Measurements from ENCODE around the gene SORD. TPM values are rescaled to one million over a fixed set of nuclear protein-coding genes. Genes with fewer than 3 reads are reported as not detected.
A peak's percentile ranks its signal among the peaks of the same experiment; 100 is the strongest.

Gene SORD
- total RNA-seq, 1 experiment from 2014 or later: 44.3 TPM

DNA sequence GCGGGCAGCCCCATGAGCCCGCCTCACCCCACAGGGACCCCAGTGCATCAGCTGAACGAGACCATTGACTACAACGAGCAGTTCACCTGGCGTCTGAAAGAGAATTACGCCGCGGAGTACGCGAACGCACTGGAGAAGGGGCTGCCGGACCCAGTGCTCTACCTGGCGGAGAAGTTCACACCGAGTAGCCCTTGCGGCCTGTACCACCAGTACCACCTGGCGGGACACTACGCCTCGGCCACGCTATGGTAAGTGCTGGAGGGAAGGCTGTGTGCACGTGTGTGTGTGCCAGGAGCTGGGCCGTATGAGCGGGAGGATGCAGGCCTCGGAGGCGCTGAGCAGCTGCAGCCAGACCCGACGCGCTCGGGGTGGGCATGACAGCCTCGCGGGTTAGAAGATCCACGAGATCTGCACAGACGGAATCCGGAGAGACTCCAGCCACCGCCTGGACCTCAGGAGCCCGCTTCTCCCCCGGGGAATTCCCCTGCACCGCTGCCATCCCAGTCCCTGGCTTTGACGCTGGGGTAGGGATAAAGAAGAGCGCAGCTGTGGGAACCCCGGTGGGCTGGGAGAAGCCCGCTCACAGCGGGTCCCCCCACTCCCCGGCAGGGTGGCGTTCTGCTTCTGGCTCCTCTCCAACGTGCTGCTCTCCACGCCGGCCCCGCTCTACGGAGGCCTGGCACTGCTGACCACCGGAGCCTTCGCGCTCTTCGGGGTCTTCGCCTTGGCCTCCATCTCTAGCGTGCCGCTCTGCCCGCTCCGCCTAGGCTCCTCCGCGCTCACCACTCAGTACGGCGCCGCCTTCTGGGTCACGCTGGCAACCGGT lies 93.7 kb downstream of the SORD start:
- DNase-seq (ENCODE audit: low read depth): no peak

GRCh38 chr15:45117308-45118130 lies 94.5 kb downstream of the SORD start:
- no peak for DNase-seq (ENCODE audit: low read depth)

GRCh38 chr15:45118131-45118588 lies 95.2 kb downstream of the SORD start:
- DNase-seq (ENCODE audit: low read depth): peak; percentile 82

DNA sequence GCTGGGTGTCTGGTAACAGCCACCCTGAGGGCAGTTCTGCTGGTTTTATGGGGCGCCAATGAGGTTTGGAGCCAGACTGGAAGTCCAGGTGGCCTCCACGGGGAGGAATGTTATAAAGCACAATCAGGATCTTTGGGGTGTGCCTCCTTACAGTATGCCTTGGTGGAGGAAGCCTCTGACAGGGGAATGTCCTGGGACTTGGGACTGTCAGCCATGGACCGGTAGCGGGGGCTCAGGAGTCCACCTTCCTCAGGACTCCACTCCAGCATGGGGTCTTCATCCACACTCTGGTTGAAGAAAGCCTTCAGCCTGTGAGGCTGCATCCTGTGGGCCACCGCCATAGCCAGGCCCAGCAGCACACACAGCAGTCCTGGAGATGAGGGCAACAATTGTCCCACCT lies 96.0 kb downstream of the SORD start:
- DNase-seq (ENCODE audit: low read depth): no peak

DNA sequence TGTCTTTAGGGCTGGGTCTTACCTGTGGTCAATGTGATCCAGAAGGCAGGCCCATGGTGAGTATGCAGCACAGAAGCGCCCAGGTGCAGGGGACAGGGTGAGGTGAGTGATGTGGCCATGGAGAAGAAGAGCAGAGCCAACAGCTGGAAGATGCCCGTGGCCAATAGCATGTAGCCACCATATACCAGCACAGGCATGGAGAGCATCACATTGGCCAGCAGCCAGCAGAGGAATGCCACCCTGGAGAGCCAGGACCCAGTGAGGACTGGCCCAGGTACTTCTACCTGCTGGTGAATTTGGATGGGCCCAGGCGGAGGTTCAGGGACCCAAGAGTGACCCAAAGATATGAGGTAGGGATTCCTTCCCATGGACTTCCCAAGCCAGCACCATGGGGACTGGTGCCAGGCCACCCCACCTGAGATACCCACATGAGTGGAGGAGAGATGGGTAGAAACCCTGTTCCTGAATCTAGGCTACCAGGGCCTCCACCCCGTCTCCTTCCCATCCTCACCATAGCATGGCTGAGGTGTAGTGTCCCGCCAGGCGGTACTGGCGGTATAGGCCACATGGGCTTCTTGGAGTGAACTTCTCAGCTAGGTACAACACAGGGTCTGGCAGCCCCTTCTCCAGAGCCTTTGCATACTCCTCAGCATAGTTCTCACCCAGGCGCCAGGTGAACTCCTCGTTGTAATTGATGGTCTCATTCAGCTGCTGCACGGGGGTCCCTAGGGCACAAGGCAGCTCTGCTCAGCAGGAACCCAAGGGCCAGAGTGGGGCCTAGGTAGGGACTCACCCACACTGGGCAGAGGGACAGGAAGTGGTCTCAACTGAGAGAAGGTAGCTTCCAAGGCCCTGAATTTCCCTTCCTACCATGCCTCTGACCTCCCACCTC lies 97.3 kb downstream of the SORD start:
- no peak for DNase-seq (ENCODE audit: low read depth)

GRCh38 chr15:45121020-45121419 lies 98.0 kb downstream of the SORD start:
- no peak for DNase-seq (ENCODE audit: low read depth)

GRCh38 chr15:45121706-45122417 lies 98.9 kb downstream of the SORD start:
- DNase-seq (ENCODE audit: low read depth): peak; percentile 69

- DNase-seq (ENCODE audit: low read depth): no peak
These were observed 99.7 kb downstream of the SORD start for GRCh38 chr15:45122719-45123118.

DNA sequence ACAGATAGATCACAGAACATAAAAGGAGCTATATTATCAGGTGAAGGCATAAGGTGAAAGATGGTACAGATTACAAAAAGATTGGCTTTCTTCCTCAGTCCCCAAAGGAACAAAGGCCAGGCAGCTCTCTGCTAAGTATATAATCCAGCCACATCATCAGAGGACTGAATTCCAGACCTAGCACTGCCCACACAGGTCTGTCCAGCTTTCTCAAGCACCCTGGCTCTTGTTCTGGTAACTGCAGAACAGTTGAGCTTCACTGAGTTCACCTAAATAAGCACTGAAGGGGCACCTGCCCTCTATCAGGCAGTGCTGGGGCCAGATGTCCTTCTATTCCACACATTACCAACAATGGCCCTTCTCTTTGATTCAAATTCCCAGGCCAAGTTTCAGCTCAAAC lies 100.4 kb downstream of the SORD start:
- DNase-seq (ENCODE audit: low read depth): no peak

GRCh38 chr15:45126535-45127158 lies 103.7 kb downstream of the SORD start:
- DNase-seq (ENCODE audit: low read depth): peak; percentile 21

Other genes with a start within 250 kb of the SORD start
- gene TERB2, start 66.5 kb upstream of the SORD start, total RNA-seq (2014; rRNA removed): not detected in 2 replicates
- not detected in 2 replicates for gene DUOX2, start 91.0 kb downstream of the SORD start, total RNA-seq (2014; rRNA removed)
- gene DUOXA2, start 91.1 kb downstream of the SORD start, total RNA-seq (2014; rRNA removed): not detected in 2 replicates
- gene DUOXA1, start 106.7 kb downstream of the SORD start, total RNA-seq (2014; rRNA removed): not detected in 2 replicates
- under 0.01 and 0.06 TPM in 2 replicates for gene DUOX1, start 106.8 kb downstream of the SORD start, total RNA-seq (2014; rRNA removed)
- 8.8 and 14.2 TPM in 2 replicates for gene SHF, start 164.8 kb downstream of the SORD start, total RNA-seq (2014; rRNA removed)
- gene SLC28A2, start 229.0 kb downstream of the SORD start, total RNA-seq (2014; rRNA removed): not detected in 2 replicates

All from LHCN-M2 (cell line).